ENCODE measurements around the gene GPR107.

GPR107 gene

GRCh38 chr9:130157079-130157478 is 103.4 kb downstream of the GPR107 start:
- in situ Hi-C loops (cut with MboI; ENCODE audit: low sequenced_read_pairs, unreplicated experiment), result no loop called here
- TF ChIP-seq CTCF (IDR thresholded peaks at IDR 0.05; ENCODE audit: borderline replicate concordance, control extremely low read depth, extremely low read depth, insufficient read depth, missing control alignments), result no peak
- DNase-seq (ENCODE audit: low spot score), result no peak

GRCh38 chr9:130158001-130158400 is 104.3 kb downstream of the GPR107 start:
- no peak for DNase-seq (ENCODE audit: low spot score)
- TF ChIP-seq CTCF (IDR thresholded peaks at IDR 0.05; ENCODE audit: borderline replicate concordance, control extremely low read depth, extremely low read depth, insufficient read depth, missing control alignments), result no peak
- in situ Hi-C loops (cut with MboI; ENCODE audit: low sequenced_read_pairs, unreplicated experiment), result no loop called here

- in situ Hi-C loops (cut with MboI; ENCODE audit: low sequenced_read_pairs, unreplicated experiment), result no loop called here
- no peak for TF ChIP-seq CTCF (IDR thresholded peaks at IDR 0.05; ENCODE audit: borderline replicate concordance, control extremely low read depth, extremely low read depth, insufficient read depth, missing control alignments)
- no peak for DNase-seq (ENCODE audit: low spot score)
Observed at GRCh38 chr9:130159057-130159456, 105.4 kb downstream of the GPR107 start.

- DNase-seq (ENCODE audit: low spot score), result no peak
- in situ Hi-C loops (cut with MboI; ENCODE audit: low sequenced_read_pairs, unreplicated experiment), result no loop called here
- no peak for TF ChIP-seq CTCF (IDR thresholded peaks at IDR 0.05; ENCODE audit: borderline replicate concordance, control extremely low read depth, extremely low read depth, insufficient read depth, missing control alignments)
Observed at GRCh38 chr9:130159915-130160670, 106.4 kb downstream of the GPR107 start.

- no peak for DNase-seq (ENCODE audit: low spot score)
- in situ Hi-C loops (cut with MboI; ENCODE audit: low sequenced_read_pairs, unreplicated experiment), result no loop called here
- no peak for TF ChIP-seq CTCF (IDR thresholded peaks at IDR 0.05; ENCODE audit: borderline replicate concordance, control extremely low read depth, extremely low read depth, insufficient read depth, missing control alignments)
Observed at GRCh38 chr9:130160862-130161470, 107.3 kb downstream of the GPR107 start.

GRCh38 chr9:130165579-130165978 is 111.9 kb downstream of the GPR107 start:
- no peak for TF ChIP-seq CTCF (IDR thresholded peaks at IDR 0.05; ENCODE audit: borderline replicate concordance, control extremely low read depth, extremely low read depth, insufficient read depth, missing control alignments)
- in situ Hi-C loops (cut with MboI; ENCODE audit: low sequenced_read_pairs, unreplicated experiment), result no loop called here
- DNase-seq (ENCODE audit: low spot score), result no peak

All from GM13976 (cell line).